Stimulated activated naive CD8-positive, alpha-beta T cell treated with anti-CD3 and anti-CD28 coated beads, Interleukin-15, Interleukin-2, amounts not matched to agents 100 ng/mL and 50 ng/mL, for 24 hours (primary cell): ENCODE data around the gene LENG1.

ENCODE experiments used
- H3K27ac Mint-ChIP-seq: one replicate; pipeline ENCODE4 v1.8.0; 2021; ENCODE audit warnings: mild to moderate bottlenecking, mixed read lengths
- H3K27me3 Mint-ChIP-seq: one replicate; pipeline ENCODE4 v1.8.0; 2021; ENCODE audit warnings: mixed read lengths
- H3K36me3 Mint-ChIP-seq: one replicate; pipeline ENCODE4 v1.8.0; 2021; ENCODE audit warnings: low read depth, mixed read lengths
- H3K4me1 Mint-ChIP-seq: one replicate; pipeline ENCODE4 v1.8.0; 2021; ENCODE audit warnings: low read depth, mixed read lengths
- H3K4me3 Mint-ChIP-seq: one replicate; pipeline ENCODE4 v1.8.0; 2021; ENCODE audit warnings: mild to moderate bottlenecking, mixed read lengths
- H3K9me3 Mint-ChIP-seq: one replicate; pipeline ENCODE4 v1.8.0; 2021; ENCODE audit warnings: mixed read lengths

LENG1 gene

DNA sequence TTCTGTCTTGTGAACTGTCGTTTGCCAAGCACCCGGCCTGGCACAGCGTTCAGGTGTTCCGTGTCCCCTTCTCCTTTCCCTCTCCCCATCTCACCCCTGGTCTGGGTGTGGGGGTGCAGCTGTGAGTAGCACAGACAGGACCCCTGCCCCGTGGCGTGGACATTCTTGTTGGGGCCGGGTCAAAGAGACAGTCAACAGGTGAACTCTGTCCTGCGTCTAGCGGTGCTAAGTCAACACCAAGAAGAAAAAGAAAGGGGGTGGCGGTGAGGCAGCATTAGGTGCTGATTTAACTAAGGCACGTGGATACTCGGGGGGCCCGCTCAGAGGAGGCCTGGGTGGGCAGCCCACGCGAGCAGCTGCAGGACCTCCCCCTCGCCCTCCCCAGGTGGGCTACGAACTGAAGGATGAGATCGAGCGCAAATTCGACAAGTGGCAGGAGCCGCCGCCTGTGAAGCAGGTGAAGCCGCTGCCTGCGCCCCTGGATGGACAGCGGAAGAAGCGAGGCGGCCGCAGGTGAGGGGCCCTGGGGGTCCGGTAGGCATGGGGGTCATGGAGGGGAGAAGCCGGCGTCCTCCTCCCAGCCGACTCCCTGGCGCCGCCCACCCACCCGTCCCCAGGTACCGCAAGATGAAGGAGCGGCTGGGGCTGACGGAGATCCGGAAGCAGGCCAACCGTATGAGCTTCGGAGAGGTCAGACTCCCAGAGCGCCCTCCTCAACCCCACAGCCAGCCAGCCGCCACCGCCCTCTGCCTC is 31.7 kb downstream of the LENG1 start:
- Mint-ChIP-seq H3K4me1 (no peaks in the 10 kb centered on the region), H3K36me3 (peaks cover 36% of the 10 kb centered on the region)

DNA sequence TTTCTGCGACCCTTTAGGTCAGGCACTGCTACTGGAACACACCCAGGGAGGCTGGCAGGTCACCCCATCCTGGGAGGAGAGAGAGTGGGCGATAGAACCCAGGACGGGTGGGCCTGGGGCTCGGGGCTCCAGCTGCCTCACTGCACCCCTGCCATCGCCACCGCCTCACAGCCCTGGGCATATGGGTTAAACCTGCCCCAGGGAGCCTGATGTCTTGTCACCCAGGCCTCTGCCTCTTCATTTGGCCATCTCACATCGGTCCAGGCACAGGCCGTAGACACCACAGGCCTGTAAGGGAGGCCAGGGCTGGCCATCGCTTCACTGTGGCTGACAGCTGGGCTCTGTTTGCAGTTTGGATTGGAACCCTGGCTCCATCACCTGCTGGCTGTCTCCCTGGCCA is 33.8 kb downstream of the LENG1 start:
- H3K9me3 Mint-ChIP-seq, result no peaks in the 10 kb centered on the region
- H3K4me3 Mint-ChIP-seq, result no peak overlapping the region
- H3K27me3 Mint-ChIP-seq, result no peaks in the 10 kb centered on the region
- peaks cover 33% of the 10 kb centered on the region for H3K36me3 Mint-ChIP-seq
- H3K4me1 Mint-ChIP-seq, result no peaks in the 10 kb centered on the region
- H3K27ac Mint-ChIP-seq, result no peak overlapping the region

More for the DNA sequence above, 31.7 kb downstream of the LENG1 start:
- Mint-ChIP-seq H3K4me3 (no peak overlapping the region), H3K27me3 (no peaks in the 10 kb centered on the region), H3K27ac (no peak overlapping the region), H3K9me3 (no peaks in the 10 kb centered on the region)

DNA sequence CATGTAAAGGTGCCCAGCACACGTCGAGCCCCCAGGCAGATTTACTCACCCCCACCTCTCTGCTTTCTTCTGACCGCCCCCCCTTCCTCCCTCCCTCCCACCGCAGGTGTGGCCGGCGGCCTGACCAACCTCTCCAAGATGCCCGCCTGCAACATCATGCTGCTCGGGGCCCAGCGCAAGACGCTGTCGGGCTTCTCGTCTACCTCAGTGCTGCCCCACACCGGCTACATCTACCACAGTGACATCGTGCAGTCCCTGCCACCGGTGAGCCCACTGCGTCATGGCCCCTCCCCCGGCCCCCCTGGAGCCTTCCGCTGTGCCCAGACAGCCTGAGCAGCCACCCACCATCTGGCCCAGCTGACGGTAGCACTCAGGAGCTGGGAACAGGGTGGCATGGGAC is 35.1 kb downstream of the LENG1 start:
- Mint-ChIP-seq H3K9me3 (no peaks in the 10 kb centered on the region), H3K27ac (no peak overlapping the region), H3K4me3 (no peak overlapping the region), H3K36me3 (peaks cover 41% of the 10 kb centered on the region), H3K27me3 (no peaks in the 10 kb centered on the region), H3K4me1 (no peaks in the 10 kb centered on the region)

DNA sequence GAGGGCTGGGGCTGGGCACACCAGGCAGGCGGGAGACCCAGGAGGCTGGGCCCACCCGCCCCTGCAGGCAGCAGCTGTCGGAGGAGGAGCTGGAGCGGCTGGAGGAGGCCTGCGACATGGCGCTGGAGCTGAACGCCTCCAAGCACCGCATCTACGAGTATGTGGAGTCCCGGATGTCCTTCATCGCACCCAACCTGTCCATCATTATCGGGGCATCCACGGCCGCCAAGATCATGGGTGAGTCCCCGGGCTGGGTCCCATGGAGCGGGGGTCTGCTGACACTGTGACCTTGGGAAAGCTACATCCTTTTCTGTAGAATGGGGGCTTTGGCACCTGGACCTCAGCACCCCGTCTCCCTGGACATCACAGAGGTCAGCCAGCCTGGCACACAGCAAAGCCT is 35.8 kb downstream of the LENG1 start:
- H3K27ac Mint-ChIP-seq, result no peak overlapping the region
- no peaks in the 10 kb centered on the region for H3K27me3 Mint-ChIP-seq
- H3K9me3 Mint-ChIP-seq, result no peaks in the 10 kb centered on the region
- peaks cover 43% of the 10 kb centered on the region for H3K36me3 Mint-ChIP-seq
- H3K4me3 Mint-ChIP-seq, result no peak overlapping the region
- H3K4me1 Mint-ChIP-seq, result no peaks in the 10 kb centered on the region

DNA sequence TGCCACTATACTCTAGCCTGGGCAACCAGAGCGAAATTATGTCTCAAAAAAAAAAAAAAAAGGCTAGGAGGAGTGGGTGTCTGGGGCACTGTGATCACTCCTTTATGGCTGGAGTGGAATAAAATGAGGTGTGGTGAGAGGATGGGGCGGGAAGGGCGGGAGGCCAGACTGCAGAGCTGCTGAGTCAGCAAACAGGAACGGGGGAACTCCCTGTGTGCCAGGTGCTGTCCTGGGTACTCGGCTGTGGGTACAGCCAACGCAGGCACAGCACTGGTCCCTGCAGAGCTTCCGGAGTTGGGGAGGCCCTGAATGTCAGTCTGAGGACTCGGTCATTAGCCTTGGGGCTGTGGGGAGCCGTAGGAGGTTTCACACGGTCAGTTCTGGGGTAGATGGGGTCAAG is 38.3 kb downstream of the LENG1 start:
- Mint-ChIP-seq H3K27ac (no peak overlapping the region), H3K4me3 (no peak overlapping the region), H3K27me3 (no peaks in the 10 kb centered on the region), H3K36me3 (peaks cover 39% of the 10 kb centered on the region), H3K4me1 (peaks cover 12% of the 10 kb centered on the region), H3K9me3 (no peaks in the 10 kb centered on the region)

DNA sequence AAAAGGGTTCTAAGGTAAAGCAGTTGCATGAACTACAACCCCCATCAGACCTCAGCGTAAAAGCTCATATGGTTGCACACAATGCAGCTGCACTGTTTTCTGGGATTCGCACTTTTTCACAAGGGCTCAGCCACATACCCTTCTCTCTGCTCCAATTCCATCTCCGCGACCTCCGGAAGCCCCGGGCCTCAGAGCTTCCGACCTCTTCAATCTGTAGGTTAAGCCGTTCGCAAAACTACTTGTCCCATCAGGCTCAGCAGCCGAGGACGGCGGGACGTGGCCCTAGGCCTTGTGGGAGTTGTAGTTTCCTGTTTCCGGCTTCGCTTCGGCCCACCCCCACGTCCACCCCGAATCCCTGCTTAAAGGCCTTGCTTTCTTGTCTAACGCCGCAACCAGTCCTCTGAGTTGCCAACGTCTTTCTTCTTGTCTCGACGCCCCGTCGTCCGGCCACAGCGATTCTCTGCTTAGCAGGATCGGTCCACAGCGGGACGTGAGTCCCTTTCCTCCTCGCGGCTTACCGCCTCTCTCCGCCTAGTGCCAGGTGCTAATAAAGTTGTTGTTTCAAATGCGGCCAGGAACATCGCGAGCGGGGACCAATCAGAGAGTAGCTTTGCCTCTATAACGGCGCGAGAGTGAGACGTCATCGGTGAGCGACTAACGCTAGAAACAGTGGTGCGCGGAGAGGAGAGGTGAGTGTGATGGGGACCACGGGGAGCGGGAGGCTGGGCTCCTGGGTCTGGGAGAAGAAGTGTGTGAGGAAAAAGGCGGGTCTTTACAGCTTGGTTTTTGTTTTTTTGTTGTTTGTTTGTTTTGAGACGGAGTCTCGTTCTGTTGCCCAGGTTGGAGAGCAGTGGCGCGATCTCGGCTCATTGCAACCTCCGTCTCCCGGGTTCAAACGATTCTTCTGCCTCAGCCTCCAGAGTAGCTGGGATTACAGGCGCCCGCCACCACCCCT is 44.1 kb downstream of the LENG1 start, which contains the start of the genes PRPF31 and TFPT:
TSS of gene PRPF31 (plus strand) at position 646 of the 955 bp plus-strand sequence. CDS start 2,525 bp downstream, outside the sequence.
TSS of gene TFPT (minus strand) at position 549 of the 955 bp plus-strand sequence. CDS start at position 161, 388 bp downstream.
- Mint-ChIP-seq H3K27me3 (no peaks in the 10 kb centered on the region), H3K9me3 (no peaks in the 10 kb centered on the region), H3K4me1 (peaks cover 40% of the 10 kb centered on the region), H3K27ac (peak within 1 kb of the TSS; percentile 90), H3K36me3 (peaks cover 43% of the 10 kb centered on the region), H3K4me3 (peak within 1 kb of the TSS; percentile 90)

DNA sequence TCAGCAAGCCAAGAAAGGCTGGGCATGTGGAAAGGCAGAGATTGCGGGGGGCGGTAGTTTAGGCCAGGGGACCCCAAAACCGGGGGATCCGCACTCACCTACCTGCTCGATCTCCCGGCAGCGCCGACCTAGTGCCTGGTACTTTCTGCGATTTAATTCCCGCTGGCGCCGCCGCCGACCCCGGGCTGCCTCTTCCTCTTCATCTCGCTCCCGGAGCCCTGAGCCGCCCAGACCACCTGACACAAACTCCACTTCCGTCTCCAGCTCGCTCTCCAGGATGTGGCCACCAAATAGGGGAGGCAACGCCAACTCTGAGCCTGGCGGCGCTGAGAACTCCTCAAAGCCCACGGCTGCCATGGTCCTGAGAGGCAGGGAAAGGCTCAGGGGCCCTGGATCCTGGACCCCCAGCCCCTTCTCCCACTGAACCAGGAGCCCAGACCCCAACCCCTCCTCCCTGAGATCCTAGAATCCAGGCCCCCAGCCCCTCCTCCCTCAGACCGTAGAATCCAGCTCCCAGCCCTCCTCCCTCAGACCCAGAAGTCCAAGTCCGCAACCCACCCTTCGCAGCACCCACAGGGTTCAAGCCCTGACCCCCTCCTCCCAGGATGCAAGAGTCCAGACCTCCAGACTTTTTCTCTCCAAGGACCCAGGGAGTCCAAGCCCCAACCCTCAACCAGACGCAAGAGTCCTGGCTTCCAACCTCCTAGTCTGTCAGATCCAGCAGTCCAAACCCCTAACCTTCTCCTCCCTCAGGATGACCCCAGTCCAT is 45.0 kb downstream of the LENG1 start:
- no peaks in the 10 kb centered on the region for H3K9me3 Mint-ChIP-seq
- no peaks in the 10 kb centered on the region for H3K27me3 Mint-ChIP-seq
- H3K4me3 Mint-ChIP-seq, result peak overlapping the region; percentile 90
- peaks cover 40% of the 10 kb centered on the region for H3K4me1 Mint-ChIP-seq
- peaks cover 40% of the 10 kb centered on the region for H3K36me3 Mint-ChIP-seq
- H3K27ac Mint-ChIP-seq, result peak overlapping the region; percentile 90

DNA sequence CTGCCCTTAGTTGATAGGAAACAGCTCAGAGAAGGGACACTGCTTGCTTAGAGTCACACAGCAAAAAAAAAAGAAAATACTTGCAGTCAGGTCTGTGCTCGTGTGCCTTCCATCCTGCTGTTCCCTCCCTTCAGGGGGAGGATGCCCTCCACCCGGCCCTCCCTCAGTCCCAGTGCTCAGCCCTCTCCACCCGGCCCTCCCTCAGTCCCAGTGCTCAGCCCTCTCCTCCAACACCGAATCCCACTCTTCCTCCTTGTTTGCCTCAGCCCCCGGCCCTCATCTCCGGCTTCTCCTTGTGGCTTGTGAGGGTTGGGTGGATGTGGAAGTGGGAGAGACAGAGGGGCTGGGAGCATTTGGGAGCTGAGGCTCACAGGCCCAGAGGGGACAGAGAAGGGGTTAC is 49.9 kb downstream of the LENG1 start:
- Mint-ChIP-seq H3K27ac (no peak overlapping the region), H3K36me3 (peaks cover 50% of the 10 kb centered on the region), H3K27me3 (no peaks in the 10 kb centered on the region), H3K4me3 (no peak overlapping the region), H3K9me3 (no peaks in the 10 kb centered on the region), H3K4me1 (peaks cover 29% of the 10 kb centered on the region)

DNA sequence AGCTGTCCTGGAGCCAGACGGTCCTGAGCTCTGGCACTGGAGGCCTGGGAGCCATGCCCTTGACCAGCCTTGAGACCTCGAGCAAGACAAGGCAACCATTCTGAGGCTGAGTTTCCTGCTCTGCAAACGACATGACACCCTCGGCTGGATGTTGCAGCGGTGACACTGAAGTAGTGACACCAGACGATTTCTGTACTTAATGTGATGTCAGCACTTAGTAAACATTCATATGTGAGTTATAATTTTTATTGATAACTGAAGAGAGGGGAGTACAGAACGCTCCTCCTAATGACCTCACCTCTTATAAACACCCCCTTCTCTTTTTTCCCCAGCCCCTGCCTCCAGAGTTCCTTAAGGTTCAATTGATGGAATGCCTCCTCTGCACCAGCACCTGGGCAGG is 51.0 kb downstream of the LENG1 start:
- H3K4me3 Mint-ChIP-seq, result no peak overlapping the region
- no peaks in the 10 kb centered on the region for H3K9me3 Mint-ChIP-seq
- H3K36me3 Mint-ChIP-seq, result peaks cover 44% of the 10 kb centered on the region
- H3K4me1 Mint-ChIP-seq, result peaks cover 23% of the 10 kb centered on the region
- H3K27me3 Mint-ChIP-seq, result no peaks in the 10 kb centered on the region
- no peak overlapping the region for H3K27ac Mint-ChIP-seq

DNA sequence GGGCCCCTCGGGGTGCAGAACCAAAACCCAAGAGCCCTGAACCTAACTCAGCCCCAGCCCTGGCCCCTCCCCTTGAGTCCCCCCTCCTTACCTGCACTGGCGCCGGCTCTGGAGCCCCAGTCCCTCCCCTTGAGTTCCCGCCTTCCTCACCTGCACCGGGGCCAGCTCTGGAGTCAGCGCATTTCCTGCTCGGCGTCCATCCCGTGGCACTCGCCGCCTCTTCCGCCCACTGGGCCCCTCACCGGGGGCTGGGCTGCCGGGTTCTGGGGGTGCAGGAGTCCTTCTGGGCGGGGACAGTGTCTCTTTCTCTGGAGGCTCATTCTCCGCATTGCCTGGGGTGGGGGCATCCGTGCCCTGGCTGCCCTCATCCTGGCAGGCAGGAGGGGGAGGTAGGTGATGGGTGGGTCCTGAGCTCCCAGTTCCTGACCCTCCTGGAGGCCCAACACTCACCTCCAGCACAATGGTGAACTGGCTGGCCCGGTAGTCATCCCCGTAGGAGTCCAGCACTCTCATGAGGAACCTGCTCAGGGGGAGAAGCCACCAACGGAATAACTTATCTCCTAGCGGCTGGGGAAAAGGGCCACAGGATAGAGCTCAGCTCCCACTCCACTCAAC is 51.5 kb downstream of the LENG1 start:
- peaks cover 39% of the 10 kb centered on the region for H3K36me3 Mint-ChIP-seq

DNA sequence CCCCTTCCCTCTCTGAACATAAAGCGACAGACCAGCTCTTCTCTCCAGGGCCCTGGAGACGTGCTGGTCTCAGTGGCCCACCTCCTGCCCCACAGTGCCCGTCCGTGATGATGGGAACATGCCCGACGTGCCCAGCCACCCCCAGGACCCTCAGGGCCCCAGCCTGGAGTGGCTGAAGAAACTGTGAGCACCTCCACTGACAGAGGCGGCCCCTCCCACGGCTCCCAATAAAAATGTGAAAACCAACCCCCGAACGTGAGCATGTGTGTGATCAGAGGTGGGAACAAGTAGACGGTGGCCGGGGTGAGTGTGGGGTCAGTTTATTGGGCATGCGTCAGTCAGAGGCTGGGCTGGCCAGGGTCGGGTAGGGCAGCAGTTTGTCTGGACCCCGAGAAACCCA is 52.8 kb downstream of the LENG1 start:
- H3K4me3 Mint-ChIP-seq, result no peak overlapping the region
- H3K27me3 Mint-ChIP-seq, result no peaks in the 10 kb centered on the region
- H3K4me1 Mint-ChIP-seq, result peaks cover 25% of the 10 kb centered on the region
- H3K36me3 Mint-ChIP-seq, result peaks cover 34% of the 10 kb centered on the region
- no peaks in the 10 kb centered on the region for H3K9me3 Mint-ChIP-seq
- no peak overlapping the region for H3K27ac Mint-ChIP-seq

More for the DNA sequence above, 51.5 kb downstream of the LENG1 start:
- no peaks in the 10 kb centered on the region for H3K9me3 Mint-ChIP-seq
- H3K4me3 Mint-ChIP-seq, result no peak overlapping the region
- no peak overlapping the region for H3K27ac Mint-ChIP-seq
- H3K4me1 Mint-ChIP-seq, result peaks cover 17% of the 10 kb centered on the region
- H3K27me3 Mint-ChIP-seq, result no peaks in the 10 kb centered on the region

DNA sequence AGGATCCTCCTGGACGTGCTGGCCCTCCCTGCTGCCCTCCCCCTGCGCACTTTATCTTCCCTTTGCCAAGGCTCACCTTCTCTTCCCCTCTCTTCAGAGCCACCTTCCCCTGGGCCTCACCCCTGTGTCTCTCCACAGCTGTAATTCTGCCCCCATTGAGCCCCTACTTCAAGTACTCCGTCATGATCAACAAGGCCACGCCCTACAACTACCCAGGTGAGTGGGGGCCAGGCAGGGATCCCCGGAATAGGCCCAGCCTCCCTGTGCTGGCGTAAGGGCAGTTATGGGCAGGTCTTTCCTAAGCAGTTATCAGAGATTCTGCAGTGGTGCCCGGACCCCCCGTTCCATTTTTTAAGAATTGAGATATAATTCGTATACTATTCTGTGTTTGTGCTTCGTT is 53.7 kb downstream of the LENG1 start:
- H3K9me3 Mint-ChIP-seq, result no peaks in the 10 kb centered on the region
- no peaks in the 10 kb centered on the region for H3K27me3 Mint-ChIP-seq
- peaks cover 31% of the 10 kb centered on the region for H3K36me3 Mint-ChIP-seq
- no peak overlapping the region for H3K27ac Mint-ChIP-seq
- H3K4me1 Mint-ChIP-seq, result peaks cover 23% of the 10 kb centered on the region
- no peak overlapping the region for H3K4me3 Mint-ChIP-seq
